HG03103 (cell line): ENCODE results near the gene SLTM.
"Not testable (repeated sequence)": the region's sequence is repeated elsewhere in the genome, so short reads cannot be mapped to it uniquely, and the experiment has no call there.

ENCODE experiments used
- ATAC-seq: cut with Tn5 transposase; IDR thresholded peaks from one replicate; pipeline ENCODE4 v1.9.1; 2021; ENCODE audit warnings: low read depth; ENCODE audit not compliant: unreplicated experiment

SLTM gene

DNA sequence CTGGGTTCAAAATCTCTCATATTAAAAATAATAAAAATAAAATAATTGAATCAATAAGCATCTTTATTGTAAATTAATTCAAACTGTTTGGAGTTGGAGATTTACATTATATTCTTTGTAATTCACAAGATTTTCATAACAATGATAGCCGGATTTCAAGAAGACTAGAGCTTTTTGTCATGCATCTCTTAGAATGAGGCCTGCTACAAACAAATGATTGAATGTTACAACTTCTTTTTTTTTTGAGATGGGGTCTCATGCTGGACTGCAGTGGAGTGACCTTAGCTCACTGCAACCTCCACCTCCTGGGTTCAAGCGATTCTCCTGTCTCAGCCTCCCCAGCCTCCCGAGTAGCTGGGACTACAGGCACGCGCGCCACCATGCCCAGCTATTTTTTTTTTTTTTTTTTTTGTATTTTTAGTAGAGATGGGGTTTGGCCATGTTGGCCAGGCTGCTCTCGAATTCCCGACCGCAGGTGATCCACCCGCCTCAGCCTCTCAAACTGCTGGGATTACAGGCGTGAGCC lies 3.5 kb downstream of the SLTM start:
- ATAC-seq = no peak

- ATAC-seq = no peak
These were observed 6.7 kb downstream of the SLTM start for GRCh38 chr15:58926823-58927222.

- no peak for ATAC-seq
These were observed 9.2 kb downstream of the SLTM start for GRCh38 chr15:58924327-58924726.

GRCh38 chr15:58923696-58924300 lies 9.7 kb downstream of the SLTM start:
- no peak for ATAC-seq

DNA sequence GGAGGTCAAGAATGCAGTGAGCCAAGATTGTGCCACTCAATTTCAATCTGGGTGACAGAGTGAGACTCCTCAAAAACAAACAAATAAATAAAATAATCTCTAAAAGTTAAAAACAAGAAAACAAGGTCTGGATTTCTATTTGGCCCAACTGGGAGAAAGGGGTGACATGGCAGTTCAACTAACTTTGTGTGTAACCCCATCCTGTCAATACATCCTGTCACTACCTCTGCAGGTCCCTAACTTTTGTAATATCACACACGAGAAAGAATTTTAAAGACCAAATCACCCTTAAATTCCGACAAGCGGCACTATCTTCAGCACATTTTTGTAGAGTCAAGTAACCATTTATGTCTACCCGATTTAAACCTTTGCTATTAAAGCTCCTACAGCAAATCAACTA lies 10.2 kb downstream of the SLTM start:
- no peak for ATAC-seq

DNA sequence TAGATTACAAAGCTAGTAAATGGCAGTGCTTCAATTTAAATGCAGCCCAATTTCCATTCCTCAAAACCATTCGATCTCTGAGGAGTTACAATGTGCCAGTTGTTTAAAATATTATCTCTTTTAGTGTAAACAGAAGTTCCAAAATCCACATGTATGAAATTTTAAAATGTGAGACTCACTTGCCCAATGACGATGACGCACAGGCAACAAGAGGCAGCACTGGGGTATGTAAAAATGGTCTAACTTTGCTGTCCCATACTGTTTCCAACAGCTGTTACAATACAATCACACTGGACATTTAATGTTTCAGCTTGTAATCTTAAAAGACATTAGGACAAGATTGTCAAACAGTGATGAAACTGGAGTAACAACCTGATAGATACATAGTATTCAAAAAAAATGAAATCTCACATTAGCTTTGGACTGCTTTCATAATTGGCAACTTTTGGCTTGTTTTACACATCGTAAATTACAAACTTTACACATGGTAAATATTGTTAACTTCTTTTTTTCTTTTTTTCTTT lies 12.2 kb downstream of the SLTM start:
- no peak for ATAC-seq

DNA sequence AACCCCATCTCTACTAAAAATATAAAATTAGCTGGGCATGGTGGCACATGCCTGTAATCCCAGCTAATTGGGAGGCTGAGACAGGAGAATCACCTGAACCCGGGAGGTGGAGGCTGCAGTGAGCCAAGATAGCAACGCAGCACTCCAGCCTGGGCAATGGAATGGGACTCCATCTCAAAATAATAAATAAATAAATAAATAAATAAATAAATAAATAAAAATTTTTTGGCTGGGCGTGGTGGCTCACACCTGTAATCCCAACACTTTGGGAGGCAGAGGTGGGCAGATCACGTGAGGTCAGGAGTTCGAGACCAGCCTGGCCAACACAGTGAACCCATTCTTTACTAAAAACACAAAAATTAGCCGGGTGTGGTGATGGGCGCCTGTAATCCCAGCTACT lies 13.0 kb downstream of the SLTM start:
- not testable (repeated sequence) for ATAC-seq

GRCh38 chr15:58919232-58919631 lies 14.2 kb downstream of the SLTM start:
- no peak for ATAC-seq

GRCh38 chr15:58918239-58918638 lies 15.2 kb downstream of the SLTM start:
- ATAC-seq = no peak

DNA sequence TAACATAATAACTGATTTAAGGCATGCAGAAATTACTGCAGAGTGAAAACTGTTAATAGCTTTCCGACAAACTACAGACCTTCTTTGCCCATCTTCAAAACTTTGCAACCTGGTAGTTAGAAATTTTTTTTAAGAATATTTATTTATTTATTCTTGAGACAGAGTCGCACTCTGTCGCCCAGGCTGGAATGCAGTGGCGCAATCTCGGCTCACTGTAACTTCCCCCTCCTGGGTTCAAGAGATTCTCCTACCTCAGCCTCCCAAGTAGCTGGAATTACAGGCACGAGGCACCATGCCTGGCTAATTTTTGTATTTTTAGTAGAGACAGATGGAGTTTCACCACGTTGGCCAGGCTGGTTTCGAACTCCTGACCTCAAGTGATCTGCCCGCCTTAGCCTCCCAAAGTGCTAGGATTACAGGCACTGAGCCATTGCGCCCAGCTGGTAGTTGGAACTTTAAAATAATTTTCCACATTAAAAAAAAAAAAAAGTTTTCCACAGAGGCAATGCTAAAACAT lies 15.8 kb downstream of the SLTM start:
- ATAC-seq = not testable (repeated sequence)

DNA sequence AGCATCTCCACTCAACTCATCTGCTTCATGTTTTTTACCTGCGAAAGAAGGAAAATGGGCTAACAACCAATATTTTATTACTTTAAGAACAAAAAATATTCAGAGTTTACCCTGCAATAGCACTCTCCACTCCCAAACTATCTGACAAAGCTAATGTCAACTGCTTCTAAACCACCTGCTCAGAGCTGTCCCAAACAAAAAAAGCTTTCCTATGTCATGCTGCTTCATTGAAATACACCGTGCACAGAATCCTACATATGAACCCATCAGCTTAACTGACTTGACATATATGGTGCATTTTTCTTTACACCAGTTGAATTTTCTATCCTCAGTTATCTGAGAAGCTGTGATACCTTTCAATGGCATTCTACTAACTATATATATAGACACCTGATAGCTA lies 16.5 kb downstream of the SLTM start:
- ATAC-seq = no peak

DNA sequence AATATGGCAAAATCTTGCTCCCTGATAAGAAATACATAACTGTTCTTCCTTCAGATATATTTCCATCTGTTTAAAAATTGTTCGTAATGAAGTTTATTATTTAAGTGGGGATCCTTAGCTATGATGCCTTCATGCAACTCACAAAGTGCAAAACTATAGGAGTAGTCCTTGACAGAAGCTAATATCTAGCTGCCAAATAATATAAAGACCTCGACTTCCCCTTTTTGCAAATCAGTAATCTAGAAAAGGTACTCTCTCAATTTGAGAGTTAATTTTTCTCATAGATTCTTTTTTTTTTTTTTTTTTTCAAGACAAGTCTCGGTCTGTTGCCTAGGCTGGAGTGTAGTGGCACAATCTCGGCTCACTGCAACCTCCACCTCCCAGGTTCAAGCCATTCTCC lies 23.0 kb downstream of the SLTM start:
- ATAC-seq = no peak

- no peak for ATAC-seq
These were observed 23.9 kb downstream of the SLTM start for GRCh38 chr15:58909616-58910015.

- ATAC-seq = no peak
These were observed 24.7 kb downstream of the SLTM start for GRCh38 chr15:58908550-58909309.

GRCh38 chr15:58900631-58901030 lies 32.8 kb downstream of the SLTM start:
- no peak for ATAC-seq

GRCh38 chr15:58898150-58898680 lies 35.3 kb downstream of the SLTM start:
- ATAC-seq = no peak

GRCh38 chr15:58889363-58889762 lies 44.1 kb downstream of the SLTM start:
- no peak for ATAC-seq

DNA sequence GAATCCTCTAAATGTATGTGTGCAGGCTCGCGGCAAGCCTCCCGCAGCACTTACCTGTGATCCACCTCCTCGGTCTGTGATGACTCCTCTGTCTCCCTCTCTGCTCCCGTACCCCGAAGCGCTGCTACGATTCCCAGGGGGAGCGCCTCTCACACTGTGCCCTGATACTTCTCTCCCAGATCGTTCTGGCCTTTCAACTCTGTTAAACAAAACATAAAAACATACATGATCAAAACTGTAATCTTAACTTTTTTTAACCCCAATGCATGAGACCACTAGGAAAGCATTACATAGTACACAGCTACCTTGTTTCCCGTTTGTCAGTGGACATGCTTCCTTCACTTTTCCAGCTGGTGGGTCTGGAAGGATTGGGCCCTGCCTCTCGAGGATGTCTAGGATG lies 46.6 kb downstream of the SLTM start:
- no peak for ATAC-seq

DNA sequence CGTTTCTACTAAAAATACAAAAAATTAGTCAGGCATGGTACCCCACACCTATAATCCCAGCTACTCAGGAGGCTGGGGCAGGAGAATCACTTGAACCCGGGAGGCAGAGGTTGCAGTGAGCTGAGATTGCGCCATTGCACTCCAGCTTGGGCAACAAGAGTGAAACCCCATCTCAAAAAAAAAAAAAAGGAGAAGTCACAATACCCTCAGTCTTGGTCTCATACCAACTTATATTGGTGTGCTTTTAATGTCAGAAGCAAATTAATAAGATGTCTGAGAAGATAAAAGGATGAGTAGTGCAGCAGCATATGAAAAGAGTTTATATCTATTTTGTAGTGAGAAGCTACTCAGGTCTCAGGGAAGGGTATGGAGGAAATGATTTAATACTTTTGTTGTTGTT lies 49.6 kb downstream of the SLTM start:
- not testable (repeated sequence) for ATAC-seq

DNA sequence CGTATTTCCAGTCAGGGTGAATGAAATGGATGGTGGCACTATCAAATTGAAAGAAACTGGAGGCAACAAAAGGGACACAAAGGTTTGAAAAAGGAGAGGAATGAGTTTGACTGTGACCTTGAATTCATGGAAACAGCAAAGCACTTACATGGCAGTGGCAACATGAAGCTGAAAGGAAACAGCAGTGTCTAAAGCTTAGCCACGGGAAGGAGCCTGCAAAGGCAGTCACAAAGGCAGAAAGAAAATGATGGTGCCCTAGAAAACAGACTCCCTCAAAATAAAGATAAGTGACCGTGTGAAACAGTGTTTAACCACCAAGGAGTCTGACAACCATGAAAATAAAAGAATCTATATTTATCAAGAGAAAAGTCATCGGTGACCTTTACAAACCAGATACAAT lies 51.2 kb downstream of the SLTM start:
- no peak for ATAC-seq

GRCh38 chr15:58880320-58880719 lies 53.2 kb downstream of the SLTM start:
- no peak for ATAC-seq
